HepG2 (cell line): ENCODE measurements around the gene LAMA5. TPM values are rescaled to one million over a fixed set of nuclear protein-coding genes. Genes with fewer than 3 reads are reported as not detected.

Experiments used
- GABPA ChIP-seq, 2 experiments: IDR thresholded peaks; 2 replicates each; pipeline ENCODE4 v1.6.1; 2011 to 2016; ENCODE audit warnings: low read depth in 2 of 2, low read length in 1 of 2, missing biosample characterization in 1 of 2, missing genetic modification characterization in 1 of 2
- HNRNPK ChIP-seq: fragments of 200-400 bp; formaldehyde crosslinking; IDR thresholded peaks from 2 replicates; pipeline ENCODE4 v1.6.1; 2018; ENCODE audit warnings: low read length, low read depth, moderate library complexity, mild to moderate bottlenecking; ENCODE audit not compliant: poor library complexity, severe bottlenecking
- NR2F1 ChIP-seq, 2 experiments: fragments of 450-650 bp in 1 of 2; formaldehyde crosslinking in 1 of 2; IDR thresholded peaks; 2 replicates each; pipeline versions ENCODE4 v1.5.0 to v1.6.1; 2016 to 2020; ENCODE audit warnings: mild to moderate bottlenecking in 1 of 2, missing compliant biosample characterization in 1 of 2, missing genetic modification reagents in 1 of 2, moderate library complexity in 1 of 2
- PHF5A ChIP-seq: IDR thresholded peaks from one replicate; pipeline ENCODE4 v1.6.1; 2018; ENCODE audit warnings: low read depth, missing genetic modification reagents; ENCODE audit not compliant: unreplicated experiment
- RFX1 ChIP-seq: fragments of 450-650 bp; IDR thresholded peaks from 2 replicates; pipeline ENCODE4 v1.6.1; 2017
- SIN3B ChIP-seq: fragments of 150-350 bp; IDR thresholded peaks from 2 replicates; pipeline ENCODE4 v1.6.1; 2014; ENCODE audit warnings: low read length
- STAG1 ChIP-seq: sonication (generic); formaldehyde crosslinking; IDR thresholded peaks from 2 replicates; pipeline ENCODE4 v1.4.0; 2020; ENCODE audit warnings: missing genetic modification reagents
- THAP11 ChIP-seq: IDR thresholded peaks from 2 replicates; pipeline ENCODE4 v1.6.1; 2016; ENCODE audit warnings: missing biosample characterization, missing genetic modification reagents
- TSC22D2 ChIP-seq: sonication (generic); formaldehyde crosslinking; IDR thresholded peaks from 2 replicates; pipeline ENCODE4 v1.5.1; 2020; ENCODE audit warnings: missing genetic modification reagents, mild to moderate bottlenecking, borderline replicate concordance
- polyA plus RNA-seq, 8 experiments: library from polyadenylated mRNA; depleted of rRNA in 3 of 8; stranded (reverse) in 7 of 8; unstranded in 1 of 8; fragments of >200 nt; fragmentation: Illumina TruSeq in 4 of 8; extraction: Trizol in 4 of 8; gene quantifications; 2 replicates each; pipeline versions ENCODE4 v1.2.1 to v1.2.3, GENCODE V29; 2011 to 2016; ENCODE audit warnings: low read depth in 4 of 8, missing spikeins in 1 of 8, mixed read lengths in 1 of 8; ENCODE audit not compliant: insufficient read depth in 1 of 8
- total RNA-seq, 5 experiments: library from RNA; depleted of rRNA; stranded (reverse); fragments of >200 nt; fragmentation: Illumina TruSeq; extraction: Trizol; gene quantifications; 2 replicates each; pipeline ENCODE4 v1.2.3, GENCODE V29; 2016; ENCODE audit warnings: low read depth in 1 of 5
- TF ChIP-seq, protein P1 (sequence below): sonication (generic); formaldehyde crosslinking; IDR thresholded peaks from 2 replicates; pipeline ENCODE4 v1.5.0; 2020; ENCODE audit warnings: mild to moderate bottlenecking, missing genetic modification reagents
- TF ChIP-seq, protein P2 (sequence below): sonication (generic); IDR thresholded peaks from 2 replicates; pipeline ENCODE4 v1.6.1; 2016; ENCODE audit warnings: low read depth, borderline replicate concordance
- TF ChIP-seq, protein P3 (sequence below): sonication (generic); formaldehyde crosslinking; IDR thresholded peaks from 2 replicates; pipeline ENCODE4 v1.8.1; 2023; ENCODE audit warnings: missing genetic modification reagents, inconsistent platforms, borderline replicate concordance
- TF ChIP-seq, protein P4 (sequence below): IDR thresholded peaks from 2 replicates; pipeline ENCODE4 v1.6.1; 2016; ENCODE audit warnings: missing compliant biosample characterization, missing genetic modification reagents, borderline replicate concordance
- TF ChIP-seq, protein P5 (sequence below): sonication (generic); formaldehyde crosslinking; IDR thresholded peaks from 2 replicates; pipeline ENCODE4 v1.9.0; 2021; ENCODE audit warnings: missing genetic modification reagents, mild to moderate bottlenecking, borderline replicate concordance
- TF ChIP-seq, protein P6 (sequence below), 2 experiments: sonication (generic) in 1 of 2; formaldehyde crosslinking in 1 of 2; IDR thresholded peaks; 2 replicates each; pipeline versions ENCODE4 v1.5.1 to v1.6.1; 2011 to 2020; ENCODE audit warnings: borderline replicate concordance in 1 of 2, low read depth in 1 of 2, low read length in 1 of 2, mild to moderate bottlenecking in 1 of 2, missing genetic modification reagents in 1 of 2, moderate library complexity in 1 of 2
- TF ChIP-seq, protein P7 (sequence below): sonication (generic); formaldehyde crosslinking; conservative IDR thresholded peaks from 2 replicates; pipeline ENCODE4 v1.8.0; 2022; ENCODE audit warnings: mild to moderate bottlenecking, moderate library complexity, missing genetic modification reagents

LAMA5 gene
- total and polyA plus RNA-seq, 2 of the 13 experiments (the other 11 are each of a cell fraction or from before 2014, with no cell fraction given), result 21.0 to 44.7 TPM

DNA sequence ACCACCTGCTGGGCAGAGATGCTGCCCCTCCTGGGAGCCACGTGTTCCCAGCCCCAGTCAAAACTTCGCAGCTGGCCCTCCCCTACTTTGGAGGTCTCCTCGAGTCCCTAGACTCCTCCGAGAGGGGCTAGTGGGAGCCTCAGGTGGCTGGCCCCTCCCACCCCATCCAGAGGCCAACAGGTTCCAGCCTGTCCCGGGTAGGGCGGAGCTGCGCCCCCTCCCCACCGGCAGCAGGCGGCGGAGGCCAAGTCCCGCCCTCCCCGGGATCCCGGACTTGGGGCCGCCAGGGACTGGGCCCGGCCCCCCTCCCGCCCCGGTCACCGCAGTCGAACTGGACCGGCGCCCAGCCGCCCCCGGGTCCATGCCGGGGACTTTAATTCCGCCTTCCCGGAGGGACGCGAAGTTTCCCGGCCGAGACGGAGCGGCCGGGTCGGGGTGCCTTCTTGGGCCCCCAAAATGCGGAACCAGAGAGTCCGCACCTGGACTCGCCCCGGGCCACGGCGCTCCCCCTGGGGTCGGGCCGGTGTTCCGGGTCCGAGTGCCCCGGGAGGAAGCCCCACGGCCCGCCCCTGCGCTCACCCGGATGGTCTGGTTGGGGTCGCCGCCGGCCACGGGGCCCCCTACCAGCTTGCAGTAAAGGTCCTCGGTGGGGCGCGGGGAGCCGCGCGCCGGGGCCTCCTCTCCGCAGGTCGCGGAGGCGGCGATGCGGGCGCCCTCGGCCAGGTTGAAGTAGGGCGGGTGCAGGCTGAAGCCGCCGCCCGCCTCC lies 559 bp downstream of the LAMA5 start (continued):
- TF ChIP-seq, protein P1, sequence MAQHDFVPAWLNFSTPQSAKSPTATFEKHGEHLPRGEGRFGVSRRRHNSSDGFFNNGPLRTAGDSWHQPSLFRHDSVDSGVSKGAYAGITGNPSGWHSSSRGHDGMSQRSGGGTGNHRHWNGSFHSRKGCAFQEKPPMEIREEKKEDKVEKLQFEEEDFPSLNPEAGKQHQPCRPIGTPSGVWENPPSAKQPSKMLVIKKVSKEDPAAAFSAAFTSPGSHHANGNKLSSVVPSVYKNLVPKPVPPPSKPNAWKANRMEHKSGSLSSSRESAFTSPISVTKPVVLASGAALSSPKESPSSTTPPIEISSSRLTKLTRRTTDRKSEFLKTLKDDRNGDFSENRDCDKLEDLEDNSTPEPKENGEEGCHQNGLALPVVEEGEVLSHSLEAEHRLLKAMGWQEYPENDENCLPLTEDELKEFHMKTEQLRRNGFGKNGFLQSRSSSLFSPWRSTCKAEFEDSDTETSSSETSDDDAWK (CRISPR knock-in tag), result no peak
- TF ChIP-seq GABPA (IDR thresholded peaks at IDR 0.05; ENCODE audit: low read depth, low read length), result no peak
- no peak for TF ChIP-seq GABPA (CRISPR knock-in tag; IDR thresholded peaks at IDR 0.05; ENCODE audit: low read depth)
- no peak for TF ChIP-seq SIN3B
- no peak for TF ChIP-seq HNRNPK
- TF ChIP-seq, protein P2, sequence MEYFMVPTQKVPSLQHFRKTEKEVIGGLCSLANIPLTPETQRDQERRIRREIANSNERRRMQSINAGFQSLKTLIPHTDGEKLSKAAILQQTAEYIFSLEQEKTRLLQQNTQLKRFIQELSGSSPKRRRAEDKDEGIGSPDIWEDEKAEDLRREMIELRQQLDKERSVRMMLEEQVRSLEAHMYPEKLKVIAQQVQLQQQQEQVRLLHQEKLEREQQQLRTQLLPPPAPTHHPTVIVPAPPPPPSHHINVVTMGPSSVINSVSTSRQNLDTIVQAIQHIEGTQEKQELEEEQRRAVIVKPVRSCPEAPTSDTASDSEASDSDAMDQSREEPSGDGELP, result peak; percentile 58; the same call in 1 of the 2 replicates
- TF ChIP-seq NR2F1 (CRISPR knock-in tag; IDR thresholded peaks at IDR 0.05), result no peak
- no peak for TF ChIP-seq RFX1
- no peak; the same call in none of the 2 replicates for TF ChIP-seq THAP11 (CRISPR knock-in tag)
- TF ChIP-seq, protein P3, sequence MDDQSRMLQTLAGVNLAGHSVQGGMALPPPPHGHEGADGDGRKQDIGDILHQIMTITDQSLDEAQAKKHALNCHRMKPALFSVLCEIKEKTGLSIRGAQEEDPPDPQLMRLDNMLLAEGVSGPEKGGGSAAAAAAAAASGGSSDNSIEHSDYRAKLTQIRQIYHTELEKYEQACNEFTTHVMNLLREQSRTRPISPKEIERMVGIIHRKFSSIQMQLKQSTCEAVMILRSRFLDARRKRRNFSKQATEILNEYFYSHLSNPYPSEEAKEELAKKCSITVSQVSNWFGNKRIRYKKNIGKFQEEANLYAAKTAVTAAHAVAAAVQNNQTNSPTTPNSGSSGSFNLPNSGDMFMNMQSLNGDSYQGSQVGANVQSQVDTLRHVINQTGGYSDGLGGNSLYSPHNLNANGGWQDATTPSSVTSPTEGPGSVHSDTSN (CRISPR knock-in tag), result no peak
- TF ChIP-seq TSC22D2 (CRISPR knock-in tag), result no peak; the same call in 1 of the 2 replicates
- TF ChIP-seq, protein P4, sequence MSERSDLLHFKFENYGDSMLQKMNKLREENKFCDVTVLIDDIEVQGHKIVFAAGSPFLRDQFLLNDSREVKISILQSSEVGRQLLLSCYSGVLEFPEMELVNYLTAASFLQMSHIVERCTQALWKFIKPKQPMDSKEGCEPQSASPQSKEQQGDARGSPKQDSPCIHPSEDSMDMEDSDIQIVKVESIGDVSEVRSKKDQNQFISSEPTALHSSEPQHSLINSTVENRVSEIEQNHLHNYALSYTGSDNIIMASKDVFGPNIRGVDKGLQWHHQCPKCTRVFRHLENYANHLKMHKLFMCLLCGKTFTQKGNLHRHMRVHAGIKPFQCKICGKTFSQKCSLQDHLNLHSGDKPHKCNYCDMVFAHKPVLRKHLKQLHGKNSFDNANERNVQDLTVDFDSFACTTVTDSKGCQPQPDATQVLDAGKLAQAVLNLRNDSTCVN (CRISPR knock-in tag), result no peak
- TF ChIP-seq, protein P5, sequence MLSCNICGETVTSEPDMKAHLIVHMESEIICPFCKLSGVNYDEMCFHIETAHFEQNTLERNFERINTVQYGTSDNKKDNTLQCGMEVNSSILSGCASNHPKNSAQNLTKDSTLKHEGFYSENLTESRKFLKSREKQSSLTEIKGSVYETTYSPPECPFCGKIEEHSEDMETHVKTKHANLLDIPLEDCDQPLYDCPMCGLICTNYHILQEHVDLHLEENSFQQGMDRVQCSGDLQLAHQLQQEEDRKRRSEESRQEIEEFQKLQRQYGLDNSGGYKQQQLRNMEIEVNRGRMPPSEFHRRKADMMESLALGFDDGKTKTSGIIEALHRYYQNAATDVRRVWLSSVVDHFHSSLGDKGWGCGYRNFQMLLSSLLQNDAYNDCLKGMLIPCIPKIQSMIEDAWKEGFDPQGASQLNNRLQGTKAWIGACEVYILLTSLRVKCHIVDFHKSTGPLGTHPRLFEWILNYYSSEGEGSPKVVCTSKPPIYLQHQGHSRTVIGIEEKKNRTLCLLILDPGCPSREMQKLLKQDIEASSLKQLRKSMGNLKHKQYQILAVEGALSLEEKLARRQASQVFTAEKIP (CRISPR knock-in tag), result no peak
- TF ChIP-seq, protein P6, sequence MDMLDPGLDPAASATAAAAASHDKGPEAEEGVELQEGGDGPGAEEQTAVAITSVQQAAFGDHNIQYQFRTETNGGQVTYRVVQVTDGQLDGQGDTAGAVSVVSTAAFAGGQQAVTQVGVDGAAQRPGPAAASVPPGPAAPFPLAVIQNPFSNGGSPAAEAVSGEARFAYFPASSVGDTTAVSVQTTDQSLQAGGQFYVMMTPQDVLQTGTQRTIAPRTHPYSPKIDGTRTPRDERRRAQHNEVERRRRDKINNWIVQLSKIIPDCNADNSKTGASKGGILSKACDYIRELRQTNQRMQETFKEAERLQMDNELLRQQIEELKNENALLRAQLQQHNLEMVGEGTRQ (IDR thresholded peaks at IDR 0.05; ENCODE audit: low read depth, low read length), result no peak
- TF ChIP-seq, protein P6 (CRISPR knock-in tag; IDR thresholded peaks at IDR 0.05; ENCODE audit: borderline replicate concordance), result no peak
- TF ChIP-seq STAG1 (CRISPR knock-in tag), result peak; percentile 2; the same call in 1 of the 2 replicates
- peak; percentile 45 for TF ChIP-seq PHF5A
- TF ChIP-seq, protein P7, sequence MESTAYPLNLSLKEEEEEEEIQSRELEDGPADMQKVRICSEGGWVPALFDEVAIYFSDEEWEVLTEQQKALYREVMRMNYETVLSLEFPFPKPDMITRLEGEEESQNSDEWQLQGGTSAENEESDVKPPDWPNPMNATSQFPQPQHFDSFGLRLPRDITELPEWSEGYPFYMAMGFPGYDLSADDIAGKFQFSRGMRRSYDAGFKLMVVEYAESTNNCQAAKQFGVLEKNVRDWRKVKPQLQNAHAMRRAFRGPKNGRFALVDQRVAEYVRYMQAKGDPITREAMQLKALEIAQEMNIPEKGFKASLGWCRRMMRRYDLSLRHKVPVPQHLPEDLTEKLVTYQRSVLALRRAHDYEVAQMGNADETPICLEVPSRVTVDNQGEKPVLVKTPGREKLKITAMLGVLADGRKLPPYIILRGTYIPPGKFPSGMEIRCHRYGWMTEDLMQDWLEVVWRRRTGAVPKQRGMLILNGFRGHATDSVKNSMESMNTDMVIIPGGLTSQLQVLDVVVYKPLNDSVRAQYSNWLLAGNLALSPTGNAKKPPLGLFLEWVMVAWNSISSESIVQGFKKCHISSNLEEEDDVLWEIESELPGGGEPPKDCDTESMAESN (CRISPR knock-in tag), result no peak; the same call in 1 of the 2 replicates
